Stimulated activated CD4-positive, alpha-beta T cell treated with anti-CD3 and anti-CD28 coated beads, Interleukin-1b, Interleukin-23, amount 100 ng/mL, for 48 hours (primary cell): ENCODE results near the gene ZDHHC3.
"Not testable (repeated sequence)": the region's sequence is repeated elsewhere in the genome, so short reads cannot be mapped to it uniquely, and the experiment has no call there.

Source experiments
- DNase-seq: peaks from one replicate; pipeline ENCODE4 v3.0.0-alpha.2; 2020

The ZDHHC3 gene

DNA sequence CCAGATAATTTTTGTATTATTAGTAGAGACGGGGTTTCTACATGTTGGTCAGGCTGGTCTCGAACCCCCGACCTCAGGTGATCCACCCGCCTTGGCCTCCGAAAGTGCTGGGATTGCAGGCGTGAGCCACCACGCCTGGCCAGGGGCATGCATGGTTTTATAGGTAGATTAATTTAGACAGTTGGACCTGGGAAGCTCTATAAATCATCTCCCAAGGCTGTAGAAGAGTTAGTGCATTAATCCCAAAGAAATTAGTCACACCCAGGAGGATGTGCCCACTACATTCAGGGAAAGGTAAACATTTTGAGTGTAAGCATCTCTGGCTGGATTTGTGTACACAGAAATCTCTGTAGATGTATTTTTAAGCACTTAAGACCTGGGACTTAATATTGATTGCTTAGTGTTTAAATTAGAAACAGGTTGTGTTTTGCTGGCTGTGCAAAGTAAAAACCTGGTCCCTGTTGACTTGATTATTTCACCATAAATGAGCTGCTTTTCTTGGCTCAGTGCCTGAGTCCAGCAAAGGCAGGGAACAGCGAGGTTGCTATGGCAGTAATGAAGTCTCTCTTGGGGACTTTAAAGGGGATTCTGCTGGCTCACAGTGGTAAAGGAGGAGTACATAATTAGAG, 19.3 kb upstream of the ZDHHC3 start:
- DNase-seq, result no peak

DNA sequence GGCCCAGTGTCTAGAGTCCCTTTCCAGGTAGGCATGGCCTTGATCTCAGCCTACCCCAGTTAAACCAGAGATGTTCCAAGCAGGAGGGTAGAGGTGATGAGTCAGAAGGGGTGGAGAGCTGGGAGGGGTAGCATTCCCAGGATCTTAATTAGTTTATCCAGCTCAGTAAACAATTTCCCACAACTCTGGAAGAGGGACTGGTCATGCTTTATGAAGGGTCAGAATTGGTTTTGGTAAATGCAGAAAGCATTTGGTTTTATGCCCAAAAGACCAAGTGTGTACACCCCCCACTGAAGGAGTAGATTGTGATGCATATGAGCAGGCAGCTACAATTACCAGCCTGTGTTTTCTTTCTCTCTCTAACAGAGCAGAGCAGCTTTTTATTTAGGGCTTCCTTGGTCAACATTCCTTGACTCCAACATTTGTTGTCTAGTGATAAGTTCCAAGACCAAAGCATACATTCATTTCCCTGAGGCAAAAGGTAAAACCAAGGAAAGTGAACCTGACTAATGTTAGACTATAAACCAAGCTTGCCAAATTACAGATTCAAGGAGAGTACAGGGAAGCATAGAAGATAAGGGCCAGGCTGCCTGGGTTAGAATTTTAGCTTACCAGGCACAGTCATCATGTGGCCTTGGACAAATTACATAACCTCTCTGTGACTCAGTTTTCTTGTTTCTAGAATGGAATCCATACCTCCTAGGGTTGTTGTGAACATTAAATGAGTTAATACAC, 17.7 kb upstream of the ZDHHC3 start:
- no peak for DNase-seq

DNA sequence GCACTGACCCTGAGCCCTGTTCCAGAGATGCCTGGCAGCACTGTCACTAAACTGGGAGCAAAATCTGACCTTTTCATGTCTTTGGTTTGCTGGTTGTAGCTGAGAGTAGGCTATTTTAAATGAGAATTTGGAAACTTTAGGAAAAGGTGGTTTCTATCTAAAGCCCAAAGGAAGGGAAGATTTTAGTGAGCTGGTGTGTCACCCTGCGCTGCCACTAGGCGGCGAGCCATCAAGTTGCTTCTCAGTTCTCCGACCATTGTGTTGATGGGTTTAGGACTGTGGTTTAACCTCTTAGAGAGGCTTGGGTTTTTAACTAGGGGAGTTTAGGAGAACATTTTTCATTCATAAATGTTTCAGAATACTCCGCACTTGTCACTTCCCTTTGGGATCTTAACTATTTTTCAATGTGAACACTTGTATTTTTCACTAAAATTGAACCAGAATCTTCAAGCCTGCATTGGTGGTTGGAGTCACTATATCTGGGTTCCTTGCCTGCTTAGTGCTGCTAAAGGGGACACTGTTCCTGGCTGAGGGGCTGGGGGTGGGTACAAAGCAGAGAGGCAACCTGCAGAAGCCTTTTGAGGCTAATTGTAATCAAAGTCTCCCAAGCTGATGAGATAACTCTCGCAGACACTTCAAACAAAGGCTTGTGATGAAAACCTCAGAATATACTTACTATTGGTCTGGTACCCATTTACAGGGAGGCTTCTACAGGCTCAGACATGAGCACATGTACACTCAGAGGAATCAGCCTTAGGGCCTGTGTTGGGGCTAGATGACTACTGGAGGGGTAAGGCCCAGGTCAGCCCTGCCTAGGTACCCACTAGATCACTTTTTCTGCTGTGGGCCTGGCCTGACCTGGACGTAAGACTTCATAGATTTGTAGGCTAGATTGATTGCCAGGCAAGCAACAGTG, 16.8 kb upstream of the ZDHHC3 start:
- DNase-seq, result no peak

DNA sequence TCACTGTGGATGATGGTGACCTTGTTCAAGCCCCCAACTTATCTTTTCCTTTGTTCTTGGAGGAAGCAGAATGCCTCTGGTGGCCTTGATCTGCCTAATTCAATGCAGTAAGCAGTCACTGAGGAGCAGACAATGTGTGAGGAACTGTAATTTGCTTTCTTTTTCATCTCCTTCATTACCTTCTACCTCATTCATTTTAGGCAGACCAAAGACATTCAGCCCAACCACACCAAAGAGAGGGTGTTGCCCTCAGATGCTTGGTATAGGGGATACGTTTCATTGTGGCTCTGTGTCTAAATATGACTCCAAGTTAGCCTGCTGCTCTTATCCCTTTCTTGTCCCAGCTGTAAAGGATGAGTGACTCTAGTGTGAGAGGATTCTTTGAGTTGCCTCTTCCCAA, 15.4 kb upstream of the ZDHHC3 start:
- no peak for DNase-seq

DNA sequence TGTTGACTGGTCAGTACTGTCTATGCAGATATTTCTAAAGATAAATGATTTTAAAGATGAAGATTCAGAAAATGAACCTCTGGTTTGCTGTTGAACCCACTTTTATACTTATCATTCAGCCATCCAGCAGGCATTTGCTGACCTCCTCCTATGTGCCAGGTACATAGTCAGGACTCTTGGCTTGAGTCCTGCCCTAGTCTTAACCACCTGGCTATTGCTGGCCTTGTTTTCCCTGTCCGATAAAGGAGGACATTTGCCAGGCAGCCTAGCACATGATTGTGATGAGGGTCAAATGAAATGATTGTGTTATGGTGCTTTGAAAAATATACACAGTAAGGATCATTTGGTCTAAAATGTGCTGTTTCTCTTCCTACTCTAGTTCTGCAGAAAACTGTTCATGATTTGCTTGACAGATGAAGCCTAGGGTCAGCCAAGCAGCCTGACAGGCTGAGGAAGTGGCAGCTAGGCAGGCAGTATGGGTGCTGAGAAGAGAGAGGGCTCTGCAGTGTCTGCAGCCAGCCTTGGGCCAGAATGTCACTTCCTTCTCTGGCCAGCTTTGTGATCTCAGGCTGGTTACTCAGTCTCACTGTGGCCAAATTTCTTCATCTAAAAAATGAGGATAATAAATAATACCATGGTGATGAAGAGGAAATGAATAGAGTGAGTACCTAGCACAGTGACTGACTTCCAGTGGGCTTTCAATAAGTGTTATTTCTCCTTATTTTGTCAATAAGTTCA, 13.8 kb upstream of the ZDHHC3 start:
- no peak for DNase-seq

DNA sequence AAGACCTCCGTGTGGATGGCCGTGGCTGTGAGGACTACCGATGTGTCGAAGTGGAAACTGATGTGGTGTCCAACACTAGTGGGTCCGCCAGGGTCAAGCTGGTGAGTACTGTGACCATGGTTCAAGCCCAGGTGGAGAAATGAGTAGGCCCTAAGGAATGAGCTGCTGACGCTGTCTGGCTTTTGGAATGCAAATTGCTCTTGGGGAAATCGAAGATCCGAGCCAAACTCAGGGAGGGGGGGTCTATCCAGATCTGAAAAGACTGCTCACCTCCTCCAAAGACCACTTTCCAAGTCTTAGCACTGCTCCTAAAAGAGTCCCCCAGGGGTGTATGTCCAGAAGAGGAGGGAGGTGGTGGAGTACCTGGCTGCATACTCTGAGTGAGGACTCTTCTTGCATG, 13.2 kb upstream of the ZDHHC3 start:
- DNase-seq, result no peak

DNA sequence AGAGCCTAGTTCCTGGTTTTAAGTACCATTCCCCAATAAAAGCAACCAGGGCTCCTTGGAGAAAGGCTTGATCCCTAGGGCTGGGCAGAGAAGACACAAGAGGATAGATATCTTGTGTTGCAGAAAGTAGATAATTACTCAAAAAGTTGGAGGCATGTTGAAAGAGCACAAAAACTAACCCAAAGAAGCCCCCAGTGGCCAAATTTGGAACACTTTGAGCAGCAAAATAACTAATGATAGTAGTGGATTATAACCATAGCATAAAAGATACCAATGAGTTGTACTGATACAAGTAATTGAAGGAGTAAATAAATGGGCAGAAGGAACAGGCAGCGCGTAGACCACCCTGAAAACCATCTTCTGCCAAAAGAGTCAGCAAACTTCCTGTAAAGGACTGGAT, 12.1 kb upstream of the ZDHHC3 start:
- DNase-seq, result no peak

DNA sequence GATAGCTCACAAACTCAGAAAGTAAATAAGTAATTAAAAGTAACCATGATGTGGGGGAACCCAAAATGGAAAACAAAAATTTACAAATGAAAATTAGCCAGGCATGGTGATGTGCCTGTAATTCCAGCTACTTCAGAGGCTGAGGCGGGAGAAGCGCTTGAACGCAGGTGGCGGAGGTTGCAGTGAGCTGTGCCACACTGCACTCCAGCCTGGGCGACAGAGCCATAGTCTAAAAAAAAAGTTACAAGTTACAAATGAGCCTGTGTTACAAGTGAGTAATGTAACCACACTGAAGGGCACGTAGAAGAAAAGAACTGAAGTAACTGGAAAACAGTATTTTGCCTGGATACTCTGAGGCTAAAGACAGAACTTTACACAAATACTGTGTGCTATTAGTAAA, 11.4 kb upstream of the ZDHHC3 start:
- DNase-seq, result no peak

DNA sequence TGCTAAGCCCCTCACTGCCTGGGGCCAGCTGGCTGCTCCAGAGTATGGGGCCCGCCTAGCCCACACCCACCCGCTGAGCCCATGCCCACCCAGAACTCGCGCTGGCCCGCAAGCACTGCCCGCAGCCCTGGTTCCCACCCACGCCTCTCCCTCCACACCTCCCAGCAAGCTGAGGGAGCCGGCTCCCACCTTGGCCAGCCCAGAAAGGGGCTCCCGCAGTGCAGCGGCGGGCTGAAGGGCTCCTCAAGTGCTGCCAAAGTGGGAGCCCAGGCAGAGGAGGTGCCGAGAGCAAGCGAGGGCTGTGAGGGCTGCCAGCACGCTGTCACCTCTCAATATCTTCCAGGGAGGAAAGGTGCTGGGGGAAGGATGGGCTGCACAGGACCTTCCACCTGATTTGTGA, 10.4 kb upstream of the ZDHHC3 start:
- not testable (repeated sequence) for DNase-seq

DNA sequence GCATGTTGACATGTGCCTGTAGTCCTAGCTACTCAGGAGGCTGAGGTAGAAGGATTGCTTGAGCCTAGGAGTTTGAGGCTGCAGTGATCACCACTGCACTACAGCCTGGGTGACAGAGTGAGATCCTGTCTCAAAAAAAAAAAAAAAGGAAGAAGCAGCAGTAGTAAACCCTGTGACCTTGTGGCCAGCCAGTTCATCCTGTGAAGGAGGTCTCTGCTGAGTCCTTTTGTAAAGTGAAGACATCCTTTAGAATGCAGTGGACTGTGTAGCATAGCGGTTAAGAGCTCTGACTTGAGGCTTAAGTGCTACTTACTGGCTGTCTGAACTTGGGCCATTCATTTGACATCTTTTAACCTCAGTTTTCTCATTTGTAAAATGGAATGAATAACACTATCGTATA, 8.4 kb upstream of the ZDHHC3 start:
- no peak for DNase-seq

DNA sequence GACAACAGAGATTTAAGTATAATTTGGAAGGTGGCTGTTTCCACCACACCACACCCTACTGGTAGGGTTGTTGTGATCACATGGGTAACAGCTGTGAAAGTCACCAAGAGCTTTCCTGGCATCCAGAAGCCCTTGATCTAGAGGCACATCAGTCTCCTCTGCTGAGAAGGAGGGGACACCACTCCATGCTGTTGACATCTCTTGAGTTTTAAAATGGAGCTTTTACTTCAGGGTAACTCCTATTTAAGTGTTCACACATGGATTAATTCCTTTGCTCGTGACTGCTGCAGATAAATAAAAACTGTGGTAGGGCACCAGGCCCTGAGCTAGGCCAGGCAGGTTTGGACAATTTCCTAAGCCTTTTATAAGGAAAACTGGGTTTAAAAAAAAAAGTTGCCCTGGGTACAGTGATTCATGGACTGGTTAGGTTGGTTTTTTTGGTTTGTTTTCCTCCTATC, 7.5 kb upstream of the ZDHHC3 start:
- DNase-seq, result no peak

DNA sequence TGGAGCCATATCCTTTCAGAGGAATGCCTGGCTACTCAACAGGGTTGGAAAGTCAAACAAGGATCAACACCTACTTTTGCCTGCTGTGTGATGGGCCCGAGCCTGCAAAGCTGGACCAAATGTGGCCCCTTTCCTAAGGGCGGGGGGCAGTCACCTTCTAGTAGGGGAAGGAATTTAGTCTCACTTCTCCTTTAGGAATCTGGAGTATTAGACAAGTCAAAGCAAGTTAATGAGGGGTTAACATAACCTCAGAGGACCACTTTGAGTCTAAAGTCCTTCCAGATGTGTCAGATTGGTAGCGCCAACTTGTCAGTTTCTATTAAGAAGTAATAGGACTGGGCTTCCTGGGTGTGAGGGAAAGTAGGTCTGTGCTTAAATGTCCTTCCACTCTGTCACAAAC, 6.8 kb upstream of the ZDHHC3 start:
- no peak for DNase-seq

DNA sequence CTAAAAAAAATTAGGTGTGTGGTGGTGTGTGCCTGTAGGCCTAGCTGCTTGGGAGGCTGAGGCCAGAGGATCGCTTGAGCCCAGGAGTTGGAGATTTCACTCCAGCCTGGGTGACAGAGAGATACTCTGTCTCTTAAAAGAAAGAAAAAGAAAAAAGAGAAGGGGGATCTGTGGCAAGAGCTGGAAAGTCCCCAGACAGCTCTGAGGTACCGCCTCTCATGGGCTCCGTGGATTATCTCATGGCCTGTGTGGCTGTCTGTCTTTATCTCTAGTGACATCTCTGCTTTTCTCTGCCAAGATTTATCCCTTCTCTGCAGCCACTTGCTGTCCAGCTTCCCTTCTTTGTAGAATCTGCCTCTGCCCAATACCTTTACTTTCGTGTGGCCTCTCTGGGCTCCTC, 5.8 kb upstream of the ZDHHC3 start:
- DNase-seq, result no peak

DNA sequence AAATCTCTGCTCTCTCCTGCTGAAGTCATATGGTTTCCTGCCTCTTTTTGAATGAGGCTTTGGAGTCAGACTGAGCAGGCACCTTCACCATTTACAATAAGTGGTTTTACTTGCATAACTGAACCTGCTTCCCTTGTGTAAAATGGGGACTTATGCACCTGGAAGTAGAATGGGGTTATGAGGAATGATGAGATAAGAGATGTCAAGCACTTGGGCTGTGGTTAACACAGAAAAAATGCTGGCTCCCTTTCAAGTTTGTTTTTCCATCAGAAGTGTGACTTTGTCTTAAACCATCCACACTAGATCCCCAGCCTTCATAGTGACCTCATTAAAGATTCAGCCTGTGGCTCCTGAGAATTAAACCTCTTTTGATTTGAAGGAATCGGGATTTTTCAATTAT, 5.2 kb upstream of the ZDHHC3 start:
- DNase-seq, result no peak

DNA sequence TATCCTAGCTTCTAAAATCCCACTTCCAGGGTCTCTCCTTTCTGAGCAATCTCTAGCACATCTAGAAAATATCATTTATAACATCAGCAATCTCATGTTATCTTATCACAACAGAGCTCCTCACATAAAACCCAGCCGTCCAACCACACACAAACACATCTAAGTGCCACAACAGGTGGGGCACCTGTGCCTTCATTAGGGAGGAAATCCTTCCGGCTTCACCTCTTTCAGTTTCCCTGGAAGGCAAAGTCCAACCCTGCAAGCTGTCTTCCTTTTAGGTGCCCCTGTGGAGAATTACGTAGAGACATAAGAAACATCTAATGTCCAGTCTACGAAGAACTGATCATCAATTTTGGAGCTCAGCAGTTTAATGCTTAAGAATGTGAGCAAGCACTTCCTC, 1.6 kb downstream of the ZDHHC3 start:
- no peak for DNase-seq

DNA sequence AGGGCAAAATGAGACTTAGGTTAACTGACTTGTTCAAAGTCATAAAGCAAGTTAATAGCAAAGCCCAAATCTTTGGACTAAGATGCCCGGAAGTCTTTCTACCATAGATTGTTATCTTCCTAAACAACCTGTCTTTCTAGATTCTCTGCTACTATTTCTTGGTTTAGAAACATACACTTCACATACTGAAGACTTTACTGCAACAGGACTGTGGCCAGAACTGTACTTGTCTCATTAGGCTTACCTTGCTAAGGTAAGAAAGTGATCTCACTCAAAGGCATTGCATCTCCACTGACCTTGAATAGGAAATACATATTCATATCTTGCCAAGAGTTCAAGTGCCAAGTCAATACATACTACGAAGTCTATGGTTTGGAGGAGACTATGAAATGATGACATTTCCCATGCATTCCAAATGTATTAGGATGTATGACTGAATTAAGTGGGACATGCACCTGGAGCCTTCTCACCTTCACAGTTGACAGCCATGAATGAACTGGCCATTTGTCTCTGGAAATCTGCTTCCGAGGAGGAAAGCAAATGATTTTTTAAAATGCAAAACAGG, 5.0 kb downstream of the ZDHHC3 start:
- no peak for DNase-seq

DNA sequence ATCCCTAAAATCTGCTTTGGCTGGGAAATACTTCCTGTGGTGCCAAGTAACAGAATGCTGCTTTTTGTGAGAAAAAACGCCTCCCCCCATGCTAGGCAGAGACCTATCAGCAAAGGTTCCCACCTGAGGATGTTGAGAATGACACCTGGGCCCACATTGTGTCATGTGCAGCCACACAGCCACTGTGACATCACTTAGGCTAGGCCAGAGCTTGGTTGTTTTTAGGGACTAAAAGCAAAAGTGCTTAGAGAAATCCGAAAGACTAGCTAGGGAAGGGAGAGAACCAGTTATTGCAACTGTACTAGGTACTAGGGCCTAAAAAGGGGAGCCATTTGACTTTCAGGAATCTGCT, 6.2 kb downstream of the ZDHHC3 start:
- no peak for DNase-seq

DNA sequence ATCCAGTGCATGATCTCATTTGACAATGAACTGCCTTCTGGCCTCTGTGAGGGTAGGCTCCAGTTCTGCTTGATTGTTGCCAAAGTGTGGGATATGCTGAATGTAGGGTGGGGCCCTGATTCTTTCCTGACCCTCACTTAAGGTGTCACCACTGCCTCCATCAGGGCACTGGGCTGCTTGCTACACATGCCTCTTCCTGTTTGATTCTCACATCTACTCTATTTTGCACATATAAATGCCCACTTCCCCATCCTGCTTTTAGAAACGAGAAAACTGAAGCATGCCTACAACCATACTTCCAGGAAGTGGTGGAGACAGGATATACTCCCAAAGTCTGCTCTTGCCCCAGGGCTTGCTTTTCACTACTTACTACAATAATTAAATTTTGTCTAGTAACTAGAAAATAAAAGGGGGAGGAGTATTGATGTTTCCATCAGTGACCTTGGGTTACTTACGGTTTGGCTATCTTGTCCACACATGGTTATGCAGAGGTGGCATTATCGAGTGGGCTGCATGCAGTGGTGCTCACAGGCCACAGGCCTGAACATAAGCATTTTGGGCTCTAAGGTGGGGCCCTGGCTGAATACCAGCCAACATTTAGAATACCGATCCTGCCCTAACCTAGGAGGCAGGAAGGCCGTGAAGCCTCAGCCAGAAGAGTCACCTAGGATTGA, 6.7 kb downstream of the ZDHHC3 start:
- no peak for DNase-seq

DNA sequence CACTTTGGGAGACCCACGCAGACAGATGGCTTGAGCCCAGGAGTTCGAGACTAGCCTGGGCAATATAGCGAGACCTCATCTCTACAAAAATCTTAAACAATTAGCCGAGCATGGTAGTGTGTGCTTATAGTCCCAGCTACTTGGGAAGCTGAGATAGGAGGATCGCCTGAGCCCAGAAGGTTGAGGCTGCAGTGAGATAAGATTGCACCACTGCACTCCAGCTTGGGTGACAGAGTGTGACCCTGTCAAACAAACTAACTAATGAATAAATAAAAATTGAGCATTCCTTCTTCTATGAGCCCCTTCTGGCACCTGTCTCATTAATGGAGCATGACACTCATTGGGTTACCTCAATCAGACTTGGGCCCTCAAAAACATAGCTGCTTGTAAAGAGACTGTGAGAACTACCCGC, 7.5 kb downstream of the ZDHHC3 start:
- DNase-seq, result no peak

DNA sequence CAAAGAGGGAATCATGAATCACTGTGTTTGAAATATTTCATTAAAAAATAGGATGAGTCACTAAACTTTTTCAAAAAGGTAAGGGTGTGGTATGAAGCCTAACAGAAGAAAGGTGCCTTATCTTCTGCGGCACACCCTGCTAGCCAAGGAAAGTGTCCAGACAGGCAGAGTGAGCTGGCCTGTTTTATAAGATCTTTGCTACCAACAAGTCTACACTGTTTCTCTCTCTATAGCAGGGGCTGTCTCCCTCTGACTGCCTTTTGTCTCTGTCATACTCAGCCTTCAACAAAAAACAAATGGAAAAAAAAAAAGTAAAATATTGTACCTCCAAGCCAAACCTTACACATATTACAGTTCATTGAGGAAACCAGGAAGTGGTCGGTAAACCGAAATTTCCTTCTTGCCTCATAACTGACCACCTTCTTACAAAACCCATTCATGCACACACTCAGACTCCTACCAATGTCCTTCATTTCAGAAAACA, 9.1 kb downstream of the ZDHHC3 start:
- DNase-seq, result no peak

DNA sequence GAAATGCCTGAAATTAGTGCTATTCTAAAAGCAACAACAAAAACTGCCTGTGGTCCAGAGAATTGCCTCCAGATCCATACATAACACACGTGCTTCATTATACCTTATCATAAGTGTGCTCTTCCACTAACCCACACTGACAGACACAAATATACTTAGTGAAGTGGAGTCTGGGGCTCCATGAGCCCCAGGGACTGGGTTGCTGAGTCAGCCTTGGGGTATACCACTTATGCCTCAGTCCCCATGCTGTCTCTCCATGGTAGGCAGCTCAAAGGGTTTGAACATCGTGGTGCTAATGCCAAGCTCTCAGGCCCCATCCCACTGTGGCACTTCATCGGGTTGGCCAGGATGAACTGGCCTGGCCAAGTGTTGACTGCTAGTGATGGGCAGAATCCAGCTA, 10.8 kb downstream of the ZDHHC3 start:
- no peak for DNase-seq
